ENCODE results near the gene EXOSC7. TPM values are rescaled to one million over a fixed set of nuclear protein-coding genes. Genes with fewer than 3 reads are reported as not detected.
"Not testable (repeated sequence)": the region's sequence is repeated elsewhere in the genome, so short reads cannot be mapped to it uniquely, and the experiment has no call there.

EXOSC7 gene
- total and polyA plus RNA-seq, 4 donors: 15.5 to 27.2 (median 21.7) TPM

DNA sequence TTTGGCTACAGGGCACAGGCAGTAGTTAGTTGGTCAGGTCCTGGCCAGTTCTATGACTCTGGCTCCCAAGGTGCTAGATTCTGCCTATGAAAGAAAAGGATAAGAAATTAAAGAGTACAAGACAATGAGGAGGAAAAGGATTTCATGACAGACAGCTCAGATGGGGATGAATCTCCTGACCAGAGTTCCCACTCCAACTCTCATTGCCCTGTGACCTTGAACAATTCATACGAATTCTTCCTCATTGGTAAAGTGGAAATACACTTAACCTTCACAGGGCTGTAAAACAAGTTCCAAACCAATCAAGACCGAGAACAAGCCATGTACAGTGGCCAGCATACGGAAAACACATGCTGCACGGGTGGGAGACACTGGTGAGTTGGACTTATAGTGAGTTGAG lies 73.8 kb downstream of the EXOSC7 start:
- no peaks in the 10 kb centered on the region for H3K27me3 ChIP-seq (ENCODE audit: control insufficient read depth in 4 of 4, insufficient read depth in 4 of 4, low read length in 3 of 4)
- no peak for DNase-seq (ENCODE audit: low spot score)
- no peak overlapping the region for H3K9ac ChIP-seq (ENCODE audit: low read depth in 1 of 2, low read length in 2 of 2)
- H3K27ac ChIP-seq (ENCODE audit: low read depth in 1 of 2, low read length in 2 of 2): no peak overlapping the region
- H3K36me3 ChIP-seq (ENCODE audit: control insufficient read depth in 4 of 4, insufficient read depth in 3 of 4, low read depth in 1 of 4, low read length in 3 of 4): no peaks in the 10 kb centered on the region
- TF ChIP-seq RAD21 (IDR thresholded peaks at IDR 0.05) (no peak), FOXA1 (IDR thresholded peaks at IDR 0.05) (no peak), HNF4A (conservative IDR thresholded peaks at IDR 0.05) (no peak), ATF3 (IDR thresholded peaks at IDR 0.05) (no peak), TAF1 (conservative IDR thresholded peaks at IDR 0.05) (no peak), EGR1 (IDR thresholded peaks at IDR 0.05; ENCODE audit: low read depth in 2 of 2) (no peak), FOXA2 (IDR thresholded peaks at IDR 0.05) (no peak), YY1 (IDR thresholded peaks at IDR 0.05) (no peak)
- TF ChIP-seq, protein P1, sequence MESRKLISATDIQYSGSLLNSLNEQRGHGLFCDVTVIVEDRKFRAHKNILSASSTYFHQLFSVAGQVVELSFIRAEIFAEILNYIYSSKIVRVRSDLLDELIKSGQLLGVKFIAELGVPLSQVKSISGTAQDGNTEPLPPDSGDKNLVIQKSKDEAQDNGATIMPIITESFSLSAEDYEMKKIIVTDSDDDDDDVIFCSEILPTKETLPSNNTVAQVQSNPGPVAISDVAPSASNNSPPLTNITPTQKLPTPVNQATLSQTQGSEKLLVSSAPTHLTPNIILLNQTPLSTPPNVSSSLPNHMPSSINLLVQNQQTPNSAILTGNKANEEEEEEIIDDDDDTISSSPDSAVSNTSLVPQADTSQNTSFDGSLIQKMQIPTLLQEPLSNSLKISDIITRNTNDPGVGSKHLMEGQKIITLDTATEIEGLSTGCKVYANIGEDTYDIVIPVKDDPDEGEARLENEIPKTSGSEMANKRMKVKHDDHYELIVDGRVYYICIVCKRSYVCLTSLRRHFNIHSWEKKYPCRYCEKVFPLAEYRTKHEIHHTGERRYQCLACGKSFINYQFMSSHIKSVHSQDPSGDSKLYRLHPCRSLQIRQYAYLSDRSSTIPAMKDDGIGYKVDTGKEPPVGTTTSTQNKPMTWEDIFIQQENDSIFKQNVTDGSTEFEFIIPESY (IDR thresholded peaks at IDR 0.05): no peak
- H3K4me1 ChIP-seq (ENCODE audit: control insufficient read depth in 4 of 4, insufficient read depth in 4 of 4, low read length in 3 of 4): no peaks in the 10 kb centered on the region
- no peaks in the 10 kb centered on the region for H3K9me3 ChIP-seq (ENCODE audit: control insufficient read depth in 4 of 4, low read length in 3 of 4)
- H3K4me3 ChIP-seq (ENCODE audit: low read depth in 1 of 3, low read length in 3 of 3): no peak overlapping the region
- WGBS: 77% methylated on average over 4 of the region's 4 CpGs

- Histone ChIP-seq H3K27me3 (ENCODE audit: control insufficient read depth in 4 of 4, insufficient read depth in 4 of 4, low read length in 3 of 4) (no peaks in the 10 kb centered on the region), H3K36me3 (ENCODE audit: control insufficient read depth in 4 of 4, insufficient read depth in 3 of 4, low read depth in 1 of 4, low read length in 3 of 4) (no peaks in the 10 kb centered on the region), H3K9me3 (ENCODE audit: control insufficient read depth in 4 of 4, low read length in 3 of 4) (no peaks in the 10 kb centered on the region), H3K27ac (ENCODE audit: low read depth in 1 of 2, low read length in 2 of 2) (no peak overlapping the region), H3K9ac (ENCODE audit: low read depth in 1 of 2, low read length in 2 of 2) (no peak overlapping the region), H3K4me3 (ENCODE audit: low read depth in 1 of 3, low read length in 3 of 3) (no peak overlapping the region), H3K4me1 (ENCODE audit: control insufficient read depth in 4 of 4, insufficient read depth in 4 of 4, low read length in 3 of 4) (no peaks in the 10 kb centered on the region)
- DNase-seq (ENCODE audit: low spot score): no peak
- WGBS: 94% methylated on average over 6 of the region's 6 CpGs
- TF ChIP-seq RAD21 (IDR thresholded peaks at IDR 0.05) (no peak), RXRA (IDR thresholded peaks at IDR 0.05) (no peak), YY1 (IDR thresholded peaks at IDR 0.05) (no peak), GABPA (IDR thresholded peaks at IDR 0.05 in 1 of 2, conservative IDR thresholded peaks at IDR 0.05 in 1 of 2) (no peak), FOXA2 (IDR thresholded peaks at IDR 0.05) (no peak), FOXA1 (IDR thresholded peaks at IDR 0.05) (no peak), HNF4A (conservative IDR thresholded peaks at IDR 0.05) (no peak), HNF4G (IDR thresholded peaks at IDR 0.05) (no peak), NR2F2 (IDR thresholded peaks at IDR 0.05) (no peak), ATF3 (IDR thresholded peaks at IDR 0.05) (no peak), SP1 (IDR thresholded peaks at IDR 0.05) (no peak), MAX (IDR thresholded peaks at IDR 0.05) (no peak)
These were observed 75.6 kb downstream of the EXOSC7 start for GRCh38 chr3:45051685-45052084.

DNA sequence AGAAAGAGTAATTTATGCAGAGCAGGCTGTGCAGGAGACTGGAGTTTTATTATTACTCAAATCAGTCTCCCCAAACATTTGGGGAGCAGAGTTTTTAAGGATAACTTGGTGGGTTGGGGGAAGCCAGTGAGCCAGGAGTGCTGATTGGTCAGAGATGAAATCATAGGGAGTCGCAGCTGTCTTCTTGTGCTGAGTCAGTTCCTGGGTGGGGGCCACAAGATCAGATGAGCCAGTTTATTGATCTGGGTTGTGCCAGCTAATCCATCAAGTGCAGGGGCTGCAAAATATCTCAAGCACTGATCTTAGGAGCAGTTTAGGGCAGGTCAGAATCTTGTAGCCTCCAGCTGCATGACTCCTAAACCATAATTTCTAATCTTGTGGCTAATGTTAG lies 77.8 kb downstream of the EXOSC7 start:
- H3K27ac ChIP-seq (ENCODE audit: low read depth in 1 of 2, low read length in 2 of 2); DNase-seq (ENCODE audit: low spot score); H3K9me3 ChIP-seq (ENCODE audit: control insufficient read depth in 4 of 4, low read length in 3 of 4); H3K27me3 ChIP-seq (ENCODE audit: control insufficient read depth in 4 of 4, insufficient read depth in 4 of 4, low read length in 3 of 4); H3K4me3 ChIP-seq (ENCODE audit: low read depth in 1 of 3, low read length in 3 of 3); H3K9ac ChIP-seq (ENCODE audit: low read depth in 1 of 2, low read length in 2 of 2); H3K36me3 ChIP-seq (ENCODE audit: control insufficient read depth in 4 of 4, insufficient read depth in 3 of 4, low read depth in 1 of 4, low read length in 3 of 4); H3K4me1 ChIP-seq (ENCODE audit: control insufficient read depth in 4 of 4, insufficient read depth in 4 of 4, low read length in 3 of 4): not testable (repeated sequence)
- 78% methylated on average over 1 of the region's 1 CpG for WGBS

Data from liver (tissue), 9 donors.